HepG2 (cell line): ENCODE data around the gene R3HCC1L. TPM values are rescaled to one million over a fixed set of nuclear protein-coding genes. Genes with fewer than 3 reads are reported as not detected.

Source experiments
- ARID5B ChIP-seq: IDR thresholded peaks from 2 replicates; pipeline ENCODE4 v1.4.0; 2020; ENCODE audit warnings: mild to moderate bottlenecking, missing genetic modification reagents
- EP300 ChIP-seq, 3 experiments: sonication (generic) in 1 of 3; formaldehyde crosslinking in 1 of 3; IDR thresholded peaks; 2 replicates each; pipeline versions ENCODE4 v1.5.1 to v1.6.1; 2011 to 2020; ENCODE audit warnings: low read depth in 2 of 3, low read length in 2 of 3, borderline replicate concordance in 1 of 3, improper control_type of control experiment in 1 of 3, mild to moderate bottlenecking in 1 of 3, missing genetic modification reagents in 1 of 3, moderate library complexity in 1 of 3
- ETV5 ChIP-seq: IDR thresholded peaks from 2 replicates; pipeline ENCODE4 v1.6.1; 2018; ENCODE audit warnings: missing biosample characterization, missing genetic modification reagents, inconsistent platforms, borderline replicate concordance
- FOSL2 ChIP-seq: sonication (generic); formaldehyde crosslinking; IDR thresholded peaks from 2 replicates; pipeline ENCODE4 v1.4.0; 2020; ENCODE audit warnings: missing genetic modification reagents
- FOXA3 ChIP-seq: IDR thresholded peaks from 2 replicates; pipeline ENCODE4 v1.6.1; 2016; ENCODE audit warnings: missing genetic modification reagents, missing compliant biosample characterization
- HIC2 ChIP-seq: sonication (generic); formaldehyde crosslinking; IDR thresholded peaks from 2 replicates; pipeline ENCODE4 v1.9.0; 2022; ENCODE audit warnings: low read depth, missing genetic modification reagents
- NFIC ChIP-seq: IDR thresholded peaks from 2 replicates; pipeline ENCODE4 v1.6.1; 2012; ENCODE audit warnings: mild to moderate bottlenecking, low read length, inconsistent platforms
- PHF21A ChIP-seq: sonication (generic); formaldehyde crosslinking; IDR thresholded peaks from 2 replicates; pipeline ENCODE4 v1.5.0; 2020; ENCODE audit warnings: mild to moderate bottlenecking, missing genetic modification reagents
- RXRB ChIP-seq: IDR thresholded peaks from 2 replicates; pipeline ENCODE4 v1.6.1; 2016; ENCODE audit warnings: borderline replicate concordance, missing genetic modification reagents, missing compliant biosample characterization
- SAP130 ChIP-seq: IDR thresholded peaks from 2 replicates; pipeline ENCODE4 v1.6.1; 2016; ENCODE audit warnings: low read depth
- THAP11 ChIP-seq: IDR thresholded peaks from 2 replicates; pipeline ENCODE4 v1.6.1; 2016; ENCODE audit warnings: missing biosample characterization, missing genetic modification reagents
- ZNF644 ChIP-seq: IDR thresholded peaks from 2 replicates; pipeline ENCODE4 v1.6.1; 2016; ENCODE audit warnings: low read depth
- polyA plus RNA-seq, 8 experiments: library from polyadenylated mRNA; depleted of rRNA in 3 of 8; stranded (reverse) in 7 of 8; unstranded in 1 of 8; fragments of >200 nt; fragmentation: Illumina TruSeq in 4 of 8; extraction: Trizol in 4 of 8; gene quantifications; 2 replicates each; pipeline versions ENCODE4 v1.2.1 to v1.2.3, GENCODE V29; 2011 to 2016; ENCODE audit warnings: low read depth in 4 of 8, missing spikeins in 1 of 8, mixed read lengths in 1 of 8; ENCODE audit not compliant: insufficient read depth in 1 of 8
- total RNA-seq, 5 experiments: library from RNA; depleted of rRNA; stranded (reverse); fragments of >200 nt; fragmentation: Illumina TruSeq; extraction: Trizol; gene quantifications; 2 replicates each; pipeline ENCODE4 v1.2.3, GENCODE V29; 2016; ENCODE audit warnings: low read depth in 1 of 5
- TF ChIP-seq, protein P1 (sequence below): sonication (generic); formaldehyde crosslinking; IDR thresholded peaks from 2 replicates; pipeline ENCODE4 v1.5.0; 2020; ENCODE audit warnings: mild to moderate bottlenecking, missing genetic modification reagents, borderline replicate concordance
- TF ChIP-seq, protein P2 (sequence below): sonication (generic); formaldehyde crosslinking; IDR thresholded peaks from 2 replicates; pipeline ENCODE4 v1.4.0; 2020; ENCODE audit warnings: missing genetic modification reagents
- TF ChIP-seq, protein P3 (sequence below): sonication (generic); formaldehyde crosslinking; IDR thresholded peaks from 2 replicates; pipeline ENCODE4 v1.4.0; 2020; ENCODE audit warnings: missing genetic modification reagents

Gene R3HCC1L
- total and polyA plus RNA-seq, 2 of the 13 experiments (the other 11 are each of a cell fraction or from before 2014, with no cell fraction given) = 6.5 to 12.2 TPM

DNA sequence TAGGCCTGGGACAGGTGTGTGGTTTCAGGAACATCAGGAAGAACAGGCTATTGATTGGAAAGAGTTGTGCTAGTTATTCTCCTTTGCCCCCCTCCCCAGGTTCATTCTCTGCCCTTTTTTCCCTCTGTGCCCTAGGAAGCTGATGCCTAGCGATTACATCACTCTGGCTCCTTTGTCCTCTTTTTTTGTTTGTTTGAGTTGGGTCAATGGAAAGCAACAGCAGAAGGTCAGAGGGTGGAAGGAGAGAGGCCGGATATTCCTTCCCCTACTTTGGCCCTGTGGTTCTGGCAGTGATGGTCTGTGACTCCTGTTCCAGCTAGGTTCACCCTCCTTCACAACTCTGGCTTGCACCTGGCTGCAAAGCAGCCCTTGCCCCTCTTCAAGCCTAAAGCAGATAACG lies 114.7 kb downstream of the R3HCC1L start (continued):
- TF ChIP-seq, protein P1, sequence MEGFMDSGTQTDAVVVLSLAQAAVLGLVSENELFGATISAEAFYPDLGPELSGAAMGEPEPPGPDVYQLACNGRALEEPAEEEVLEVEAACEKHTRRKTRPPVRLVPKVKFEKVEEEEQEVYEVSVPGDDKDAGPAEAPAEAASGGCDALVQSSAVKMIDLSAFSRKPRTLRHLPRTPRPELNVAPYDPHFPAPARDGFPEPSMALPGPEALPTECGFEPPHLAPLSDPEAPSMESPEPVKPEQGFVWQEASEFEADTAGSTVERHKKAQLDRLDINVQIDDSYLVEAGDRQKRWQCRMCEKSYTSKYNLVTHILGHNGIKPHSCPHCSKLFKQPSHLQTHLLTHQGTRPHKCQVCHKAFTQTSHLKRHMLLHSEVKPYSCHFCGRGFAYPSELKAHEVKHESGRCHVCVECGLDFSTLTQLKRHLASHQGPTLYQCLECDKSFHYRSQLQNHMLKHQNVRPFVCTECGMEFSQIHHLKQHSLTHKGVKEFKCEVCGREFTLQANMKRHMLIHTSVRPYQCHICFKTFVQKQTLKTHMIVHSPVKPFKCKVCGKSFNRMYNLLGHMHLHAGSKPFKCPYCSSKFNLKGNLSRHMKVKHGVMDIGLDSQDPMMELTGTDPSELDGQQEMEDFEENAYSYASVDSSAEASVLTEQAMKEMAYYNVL = peak; percentile 74; the same call in 1 of the 2 replicates
- TF ChIP-seq, protein P2, sequence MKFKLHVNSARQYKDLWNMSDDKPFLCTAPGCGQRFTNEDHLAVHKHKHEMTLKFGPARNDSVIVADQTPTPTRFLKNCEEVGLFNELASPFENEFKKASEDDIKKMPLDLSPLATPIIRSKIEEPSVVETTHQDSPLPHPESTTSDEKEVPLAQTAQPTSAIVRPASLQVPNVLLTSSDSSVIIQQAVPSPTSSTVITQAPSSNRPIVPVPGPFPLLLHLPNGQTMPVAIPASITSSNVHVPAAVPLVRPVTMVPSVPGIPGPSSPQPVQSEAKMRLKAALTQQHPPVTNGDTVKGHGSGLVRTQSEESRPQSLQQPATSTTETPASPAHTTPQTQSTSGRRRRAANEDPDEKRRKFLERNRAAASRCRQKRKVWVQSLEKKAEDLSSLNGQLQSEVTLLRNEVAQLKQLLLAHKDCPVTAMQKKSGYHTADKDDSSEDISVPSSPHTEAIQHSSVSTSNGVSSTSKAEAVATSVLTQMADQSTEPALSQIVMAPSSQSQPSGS (CRISPR knock-in tag) = 0 out of 2 replicates have a peak, but pooled peaks have one; percentile 34
- TF ChIP-seq ZNF644 (CRISPR knock-in tag) (0 out of 2 replicates have a peak, but pooled peaks have one; percentile 30), EP300 (IDR thresholded peaks at IDR 0.05; ENCODE audit: low read depth in 2 of 2, low read length in 2 of 2) (peak in 1 of 2 experiments; percentile 30; a peak in 1 of 4 replicates), EP300 (CRISPR knock-in tag; IDR thresholded peaks at IDR 0.05; ENCODE audit: borderline replicate concordance) (no peak), HIC2 (CRISPR knock-in tag) (peak; percentile 74; the same call in 1 of the 2 replicates), SAP130 (CRISPR knock-in tag) (0 out of 2 replicates have a peak, but pooled peaks have one; percentile 18), FOXA3 (CRISPR knock-in tag) (peak; percentile 39; the same call in 1 of the 2 replicates), NFIC (0 out of 2 replicates have a peak, but pooled peaks have one; percentile 23), PHF21A (CRISPR knock-in tag) (peak; percentile 17; the same call in 1 of the 2 replicates), ETV5 (CRISPR knock-in tag) (peak; percentile 39; the same call in 1 of the 2 replicates), FOSL2 (CRISPR knock-in tag) (0 out of 2 replicates have a peak, but pooled peaks have one; percentile 6), RXRB (CRISPR knock-in tag) (peak; percentile 68; the same call in 1 of the 2 replicates), ARID5B (CRISPR knock-in tag) (peak; percentile 67), THAP11 (CRISPR knock-in tag) (peak; percentile 38; the same call in 1 of the 2 replicates)
- TF ChIP-seq, protein P3, sequence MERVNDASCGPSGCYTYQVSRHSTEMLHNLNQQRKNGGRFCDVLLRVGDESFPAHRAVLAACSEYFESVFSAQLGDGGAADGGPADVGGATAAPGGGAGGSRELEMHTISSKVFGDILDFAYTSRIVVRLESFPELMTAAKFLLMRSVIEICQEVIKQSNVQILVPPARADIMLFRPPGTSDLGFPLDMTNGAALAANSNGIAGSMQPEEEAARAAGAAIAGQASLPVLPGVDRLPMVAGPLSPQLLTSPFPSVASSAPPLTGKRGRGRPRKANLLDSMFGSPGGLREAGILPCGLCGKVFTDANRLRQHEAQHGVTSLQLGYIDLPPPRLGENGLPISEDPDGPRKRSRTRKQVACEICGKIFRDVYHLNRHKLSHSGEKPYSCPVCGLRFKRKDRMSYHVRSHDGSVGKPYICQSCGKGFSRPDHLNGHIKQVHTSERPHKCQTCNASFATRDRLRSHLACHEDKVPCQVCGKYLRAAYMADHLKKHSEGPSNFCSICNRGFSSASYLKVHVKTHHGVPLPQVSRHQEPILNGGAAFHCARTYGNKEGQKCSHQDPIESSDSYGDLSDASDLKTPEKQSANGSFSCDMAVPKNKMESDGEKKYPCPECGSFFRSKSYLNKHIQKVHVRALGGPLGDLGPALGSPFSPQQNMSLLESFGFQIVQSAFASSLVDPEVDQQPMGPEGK = peak; percentile 35; the same call in 1 of the 2 replicates
